GM21526 (cell line): Measurements from ENCODE around the gene IGF2.
A peak's percentile ranks its signal among the peaks of the same experiment; 100 is the strongest.

Source experiments
- ATAC-seq: cut with Tn5 transposase; IDR thresholded peaks from one replicate; pipeline ENCODE4 v1.9.1; 2021; ENCODE audit warnings: moderate library complexity; ENCODE audit not compliant: unreplicated experiment, low FRiP score

The IGF2 gene

GRCh38 chr11:2093575-2094353 lies 45.4 kb downstream of the IGF2 start:
- ATAC-seq, result no peak

GRCh38 chr11:2092956-2093412 lies 46.2 kb downstream of the IGF2 start:
- ATAC-seq, result no peak

GRCh38 chr11:2092464-2092910 lies 46.7 kb downstream of the IGF2 start:
- ATAC-seq, result no peak

GRCh38 chr11:2091786-2092463 lies 47.3 kb downstream of the IGF2 start:
- no peak for ATAC-seq

- no peak for ATAC-seq
Observed at GRCh38 chr11:2091112-2091746, 48.0 kb downstream of the IGF2 start.

- no peak for ATAC-seq
Observed at GRCh38 chr11:2090172-2091111, 48.7 kb downstream of the IGF2 start.

GRCh38 chr11:2089536-2090165 lies 49.5 kb downstream of the IGF2 start:
- ATAC-seq, result peak; percentile 56

GRCh38 chr11:2088746-2089535 lies 50.2 kb downstream of the IGF2 start:
- no peak for ATAC-seq

- no peak for ATAC-seq
Observed at GRCh38 chr11:2088284-2088683, 50.9 kb downstream of the IGF2 start.

- ATAC-seq, result no peak
Observed at GRCh38 chr11:2086239-2087040, 52.7 kb downstream of the IGF2 start.

- ATAC-seq, result no peak
Observed at GRCh38 chr11:2085251-2086066, 53.7 kb downstream of the IGF2 start.

- no peak for ATAC-seq
Observed at GRCh38 chr11:2084721-2085120, 54.5 kb downstream of the IGF2 start.
